Mucosa of descending colon (tissue), 3 donors: ENCODE results near the gene KAT6B. TPM values are rescaled to one million over a fixed set of nuclear protein-coding genes. Genes with fewer than 3 reads are reported as not detected.

Experiments
- ATAC-seq: fragments of 200-7000 bp; cut with Tn5 transposase; one replicate; pipeline ENCODE4 v1.9.1; 2020; ENCODE audit warnings: mild to moderate bottlenecking, moderate library complexity
- DNase-seq, 3 donors: peaks; one replicate each; pipeline ENCODE4 v3.0.0-alpha.2; 2020
- H3K36me3 ChIP-seq: fragments of 200-600 bp; one replicate; pipeline ENCODE4 v1.8.0; 2021; ENCODE audit warnings: low read depth, mild to moderate bottlenecking
- H3K4me1 ChIP-seq: fragments of 200-600 bp; one replicate; pipeline ENCODE4 v1.8.0; 2021; ENCODE audit warnings: low read depth, mild to moderate bottlenecking
- H3K4me3 ChIP-seq: fragments of 200-600 bp; one replicate; pipeline ENCODE4 v1.8.0; 2021; ENCODE audit warnings: mild to moderate bottlenecking
- H3K9me3 ChIP-seq: fragments of 200-600 bp; one replicate; pipeline ENCODE4 v1.8.0; 2021; ENCODE audit warnings: mild to moderate bottlenecking
- CTCF ChIP-seq: fragments of 200-600 bp; IDR thresholded peaks from one replicate; pipeline ENCODE4 v1.8.0; 2022; ENCODE audit warnings: antibody characterized with exemption, mild to moderate bottlenecking
- intact Hi-C, 2 donors: fragments of 100-400 bp; cut with DNase I in 1 of 2; cut with micrococcal nuclease in 1 of 2; formaldehyde crosslinking; loops; one replicate each; pipeline versions ENCODE4 v1.11.0 to v1.11.1; 2022; cut with DNase I, micrococcal nuclease
- total RNA-seq, 3 donors: library from RNA; stranded (reverse); fragmentation: NEBNext Ultra II Directional in 2 of 3; extraction: Animal tissue kit (Norgen Biotek cat#: 25700) in 2 of 3; gene quantifications; one replicate each; pipeline versions ENCODE4 v1.2.1 to v1.2.4, GENCODE V29; 2021 to 2023
- donor health status: DM: no; HTN: no; CAD: no; lungs with moderate emphysema.
- donor health status: DM: no; HTN: no; CAD: no.
- donor health status: DM: no; HTN: yes; CAD: no.

KAT6B gene
- total RNA-seq, 3 donors from 2014 or later, result 29.5 to 60.5 (median 39.3) TPM

- TF ChIP-seq CTCF, result no peak
- Histone ChIP-seq H3K4me3 (no peak overlapping the region), H3K4me1 (no peaks in the 10 kb centered on the region), H3K9me3 (no peaks in the 10 kb centered on the region), H3K36me3 (no peaks in the 10 kb centered on the region)
- ATAC-seq (no peak), DNase-seq (no peak)
- intact Hi-C loops, result no loop called here
Observed at GRCh38 chr10:75029420-75029819, 203.0 kb downstream of the KAT6B start.

GRCh38 chr10:75029857-75030256 is 203.5 kb downstream of the KAT6B start:
- DNase-seq (peak in 1 of 3 donors; percentile 13), ATAC-seq (peak; percentile 28)
- intact Hi-C loops, result loop anchor here in 1 of 2 donors (10.0 kb wide), 1 partner anchor 765 kb away; no protein-coding TSS in a partner anchor
- Histone ChIP-seq H3K9me3 (no peaks in the 10 kb centered on the region), H3K4me1 (no peaks in the 10 kb centered on the region), H3K4me3 (no peak overlapping the region), H3K36me3 (no peaks in the 10 kb centered on the region)
- no peak for TF ChIP-seq CTCF

- Histone ChIP-seq H3K4me3 (no peak overlapping the region), H3K9me3 (no peaks in the 10 kb centered on the region), H3K4me1 (no peaks in the 10 kb centered on the region), H3K36me3 (no peaks in the 10 kb centered on the region)
- no peak for ATAC-seq
- no peak for DNase-seq
- TF ChIP-seq CTCF, result no peak
- intact Hi-C loops, result loop anchor here in 1 of 2 donors (10.0 kb wide), 1 partner anchor 766 kb away; no protein-coding TSS in a partner anchor
Observed at GRCh38 chr10:75030371-75030770, 204.0 kb downstream of the KAT6B start.

GRCh38 chr10:75032119-75032518 is 205.7 kb downstream of the KAT6B start:
- Histone ChIP-seq H3K4me3 (no peak overlapping the region), H3K9me3 (no peaks in the 10 kb centered on the region), H3K4me1 (no peaks in the 10 kb centered on the region), H3K36me3 (no peaks in the 10 kb centered on the region)
- TF ChIP-seq CTCF, result no peak
- no peak for ATAC-seq
- intact Hi-C loops, result loop anchor here in 1 of 2 donors (10.0 kb wide), 1 partner anchor 767 kb away; no protein-coding TSS in a partner anchor
- no peak for DNase-seq

- Histone ChIP-seq H3K4me1 (no peaks in the 10 kb centered on the region), H3K4me3 (no peak overlapping the region), H3K9me3 (no peaks in the 10 kb centered on the region), H3K36me3 (no peaks in the 10 kb centered on the region)
- ATAC-seq (no peak), DNase-seq (no peak)
- intact Hi-C loops, result loop anchor here in 1 of 2 donors (10.0 kb wide), 1 partner anchor 768 kb away; no protein-coding TSS in a partner anchor
- no peak for TF ChIP-seq CTCF
Observed at GRCh38 chr10:75032813-75033212, 206.4 kb downstream of the KAT6B start.
